Neural cell (in vitro differentiated cells): Measurements from ENCODE around the gene NANOS2.

Source experiments
- EZH2 ChIP-seq: fragments of 200-600, 300-800 bp; shearing (Covaris generic), sonication (generic); IDR thresholded peaks from 2 replicates; pipeline ENCODE4 v1.6.1; 2014; ENCODE audit warnings: antibody characterized with exemption, low read length, borderline replicate concordance, mild to moderate bottlenecking; ENCODE audit not compliant: insufficient read depth, poor library complexity, severe bottlenecking
- POLR2AphosphoS5 ChIP-seq: IDR thresholded peaks from 2 replicates; pipeline ENCODE4 v1.6.1; 2012
- RAD21 ChIP-seq: fragments of 450-650 bp; conservative IDR thresholded peaks from 2 replicates; pipeline ENCODE4 v1.6.1; 2014; ENCODE audit warnings: antibody characterized with exemption, mild to moderate bottlenecking, moderate library complexity
- TAF1 ChIP-seq: IDR thresholded peaks from 2 replicates; pipeline ENCODE4 v1.6.1; 2012; ENCODE audit warnings: low read depth
- TF ChIP-seq, protein P1 (sequence below): fragments of 450-650 bp; IDR thresholded peaks from 2 replicates; pipeline ENCODE4 v1.5.1; 2014; ENCODE audit warnings: antibody characterized with exemption, mild to moderate bottlenecking, moderate library complexity; ENCODE audit not compliant: poor library complexity, severe bottlenecking
- TF ChIP-seq, protein P2 (sequence below): IDR thresholded peaks from 2 replicates; pipeline ENCODE4 v1.6.1; 2012; ENCODE audit warnings: borderline replicate concordance

DNA sequence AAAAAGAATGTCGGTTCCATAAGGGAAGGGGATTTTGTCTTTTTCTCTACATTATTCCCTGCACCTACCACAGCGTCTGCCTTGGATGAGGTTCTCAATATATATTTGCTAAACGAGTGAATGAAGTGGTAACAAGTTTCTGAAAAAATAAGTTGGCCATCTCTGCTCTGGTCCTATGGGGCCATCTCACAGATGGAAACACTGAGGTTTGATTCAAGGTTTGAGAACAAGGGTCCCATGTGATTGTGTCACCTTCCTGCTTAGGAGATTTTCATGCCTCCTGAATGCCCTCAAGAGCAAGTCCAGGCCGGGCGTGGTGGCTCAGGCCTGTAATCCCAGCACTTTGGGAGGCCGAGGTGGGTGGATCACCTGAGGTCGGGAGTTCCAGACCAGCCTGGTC, 15.3 kb downstream of the NANOS2 start:
- TF ChIP-seq, protein P1, sequence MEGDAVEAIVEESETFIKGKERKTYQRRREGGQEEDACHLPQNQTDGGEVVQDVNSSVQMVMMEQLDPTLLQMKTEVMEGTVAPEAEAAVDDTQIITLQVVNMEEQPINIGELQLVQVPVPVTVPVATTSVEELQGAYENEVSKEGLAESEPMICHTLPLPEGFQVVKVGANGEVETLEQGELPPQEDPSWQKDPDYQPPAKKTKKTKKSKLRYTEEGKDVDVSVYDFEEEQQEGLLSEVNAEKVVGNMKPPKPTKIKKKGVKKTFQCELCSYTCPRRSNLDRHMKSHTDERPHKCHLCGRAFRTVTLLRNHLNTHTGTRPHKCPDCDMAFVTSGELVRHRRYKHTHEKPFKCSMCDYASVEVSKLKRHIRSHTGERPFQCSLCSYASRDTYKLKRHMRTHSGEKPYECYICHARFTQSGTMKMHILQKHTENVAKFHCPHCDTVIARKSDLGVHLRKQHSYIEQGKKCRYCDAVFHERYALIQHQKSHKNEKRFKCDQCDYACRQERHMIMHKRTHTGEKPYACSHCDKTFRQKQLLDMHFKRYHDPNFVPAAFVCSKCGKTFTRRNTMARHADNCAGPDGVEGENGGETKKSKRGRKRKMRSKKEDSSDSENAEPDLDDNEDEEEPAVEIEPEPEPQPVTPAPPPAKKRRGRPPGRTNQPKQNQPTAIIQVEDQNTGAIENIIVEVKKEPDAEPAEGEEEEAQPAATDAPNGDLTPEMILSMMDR: no peak
- TF ChIP-seq EZH2: no peak
- no peak for TF ChIP-seq TAF1
- no peak for TF ChIP-seq RAD21
- no peak for TF ChIP-seq POLR2AphosphoS5
- TF ChIP-seq, protein P2, sequence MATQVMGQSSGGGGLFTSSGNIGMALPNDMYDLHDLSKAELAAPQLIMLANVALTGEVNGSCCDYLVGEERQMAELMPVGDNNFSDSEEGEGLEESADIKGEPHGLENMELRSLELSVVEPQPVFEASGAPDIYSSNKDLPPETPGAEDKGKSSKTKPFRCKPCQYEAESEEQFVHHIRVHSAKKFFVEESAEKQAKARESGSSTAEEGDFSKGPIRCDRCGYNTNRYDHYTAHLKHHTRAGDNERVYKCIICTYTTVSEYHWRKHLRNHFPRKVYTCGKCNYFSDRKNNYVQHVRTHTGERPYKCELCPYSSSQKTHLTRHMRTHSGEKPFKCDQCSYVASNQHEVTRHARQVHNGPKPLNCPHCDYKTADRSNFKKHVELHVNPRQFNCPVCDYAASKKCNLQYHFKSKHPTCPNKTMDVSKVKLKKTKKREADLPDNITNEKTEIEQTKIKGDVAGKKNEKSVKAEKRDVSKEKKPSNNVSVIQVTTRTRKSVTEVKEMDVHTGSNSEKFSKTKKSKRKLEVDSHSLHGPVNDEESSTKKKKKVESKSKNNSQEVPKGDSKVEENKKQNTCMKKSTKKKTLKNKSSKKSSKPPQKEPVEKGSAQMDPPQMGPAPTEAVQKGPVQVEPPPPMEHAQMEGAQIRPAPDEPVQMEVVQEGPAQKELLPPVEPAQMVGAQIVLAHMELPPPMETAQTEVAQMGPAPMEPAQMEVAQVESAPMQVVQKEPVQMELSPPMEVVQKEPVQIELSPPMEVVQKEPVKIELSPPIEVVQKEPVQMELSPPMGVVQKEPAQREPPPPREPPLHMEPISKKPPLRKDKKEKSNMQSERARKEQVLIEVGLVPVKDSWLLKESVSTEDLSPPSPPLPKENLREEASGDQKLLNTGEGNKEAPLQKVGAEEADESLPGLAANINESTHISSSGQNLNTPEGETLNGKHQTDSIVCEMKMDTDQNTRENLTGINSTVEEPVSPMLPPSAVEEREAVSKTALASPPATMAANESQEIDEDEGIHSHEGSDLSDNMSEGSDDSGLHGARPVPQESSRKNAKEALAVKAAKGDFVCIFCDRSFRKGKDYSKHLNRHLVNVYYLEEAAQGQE: no peak
